ENCODE measurements around the gene LTBP1. TPM values are rescaled to one million over a fixed set of nuclear protein-coding genes. Genes with fewer than 3 reads are reported as not detected.

The LTBP1 gene
- total RNA-seq, 1 experiment from 2014 or later: 28.5 TPM

GRCh38 chr2:33104052-33104623, 157.4 kb downstream of the LTBP1 start:
- TF ChIP-seq CTCF (conservative IDR thresholded peaks at IDR 0.05): no peak
- H3K9ac ChIP-seq (ENCODE audit: extremely low read depth, insufficient read length, low read length): no peak overlapping the region
- no peaks in the 10 kb centered on the region for H3K23me2 ChIP-seq (ENCODE audit: insufficient read length, low read depth, low read length, poor library complexity, severe bottlenecking)
- Mint-ChIP-seq H3K9me3 (no peaks in the 10 kb centered on the region), H3K4me1 (peaks cover 9 to 12% of the 10 kb centered on the region in 2 experiments), H3K36me3 (ENCODE audit: insufficient read depth in 1 of 3, low read depth in 3 of 3) (no peaks in the 10 kb centered on the region; a peak in 1 of 7 replicates), H3K4me3 (no peak overlapping the region), H3K27ac (peak overlapping the region in 1 of 3 experiments; percentile 19; a peak in 1 of 7 replicates), H3K27me3 (ENCODE audit: low read depth) (no peaks in the 10 kb centered on the region)
- no peak overlapping the region for H4K8ac ChIP-seq (replicated peaks; ENCODE audit: insufficient read length, low read depth, low read length)
- H3K14ac ChIP-seq (ENCODE audit: insufficient read depth, low read length): no peak overlapping the region
- H4K91ac ChIP-seq (ENCODE audit: insufficient read length, low read depth, low read length): no peak overlapping the region
- H4K5ac ChIP-seq (ENCODE audit: insufficient read length, low read depth, low read length): no peak overlapping the region
- H3K56ac ChIP-seq (ENCODE audit: insufficient read length, low read depth, low read length): no peak overlapping the region
- H2BK12ac ChIP-seq (ENCODE audit: insufficient read length, low read depth, low read length): no peak overlapping the region
- no peak overlapping the region for H3K4ac ChIP-seq (ENCODE audit: low read depth, low read length)
- no peak overlapping the region for H2BK15ac ChIP-seq (ENCODE audit: low read depth, low read length)
- no CpG with 5 or more reads among the region's 5 CpGs for WGBS (ENCODE audit: extremely low coverage, insufficient read length, low lambda C conversion rate)
- no peak overlapping the region for H3K4me2 ChIP-seq (ENCODE audit: insufficient read depth, insufficient read length, low read length)
- no peak overlapping the region for H3K27ac ChIP-seq (ENCODE audit: insufficient read length, low read depth, low read length)
- no peak overlapping the region for H3K23ac ChIP-seq (ENCODE audit: insufficient read length, low read depth, low read length)
- H3K9me3 ChIP-seq (ENCODE audit: control insufficient read depth, low read depth, low read length): no peaks in the 10 kb centered on the region
- no peak overlapping the region for H2AK5ac ChIP-seq (ENCODE audit: insufficient read length, low read length)
- no peak overlapping the region for H2BK120ac ChIP-seq (ENCODE audit: low read depth, low read length, poor library complexity, severe bottlenecking)
- no peak overlapping the region for H3K18ac ChIP-seq (ENCODE audit: insufficient read length, low read depth, low read length)
- no peaks in the 10 kb centered on the region for H3K79me2 ChIP-seq (ENCODE audit: insufficient read depth, low read length)
- H3K4me1 ChIP-seq (ENCODE audit: insufficient read depth, low read length): no peaks in the 10 kb centered on the region
- no peak overlapping the region for H2BK5ac ChIP-seq (ENCODE audit: insufficient read length, low read length)
- H2AFZ ChIP-seq (ENCODE audit: low read length): no peak overlapping the region
- no peak for DNase-seq
- H3K79me1 ChIP-seq (ENCODE audit: insufficient read depth, low read depth, low read length, poor library complexity, severe bottlenecking): no peaks in the 10 kb centered on the region
- no peaks in the 10 kb centered on the region for H3K27me3 ChIP-seq (ENCODE audit: insufficient read depth, low read length)
- H2BK20ac ChIP-seq (ENCODE audit: low read depth, low read length, poor library complexity, severe bottlenecking): no peak overlapping the region
- H4K20me1 ChIP-seq (ENCODE audit: control insufficient read depth, insufficient read depth, insufficient read length): no peaks in the 10 kb centered on the region
- H3T11ph ChIP-seq (ENCODE audit: low read length): no peak overlapping the region
